ENCODE measurements around the gene SCAMP1.

The SCAMP1 gene

DNA sequence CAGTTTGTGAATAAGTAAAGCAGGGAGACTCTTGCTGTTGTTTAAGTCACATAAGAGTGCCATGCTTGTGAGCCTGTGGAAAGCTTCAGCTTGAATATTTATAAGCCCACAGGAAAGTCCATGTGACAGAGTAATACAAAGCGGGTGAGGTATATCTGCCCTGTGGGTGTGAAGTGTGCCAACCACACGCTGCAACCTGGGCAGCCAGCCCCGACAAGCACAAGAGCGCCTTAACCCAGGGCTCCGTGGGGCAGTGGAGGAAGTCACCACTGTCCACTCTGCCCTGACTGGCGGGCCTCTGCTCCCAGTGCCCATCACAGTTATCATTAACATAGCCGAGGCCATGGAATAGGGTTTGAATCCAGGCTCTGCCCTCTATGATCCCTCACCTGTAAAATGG is 132.2 kb downstream of the SCAMP1 start:
- DNase-seq (ENCODE audit: low read depth) = no peak

DNA sequence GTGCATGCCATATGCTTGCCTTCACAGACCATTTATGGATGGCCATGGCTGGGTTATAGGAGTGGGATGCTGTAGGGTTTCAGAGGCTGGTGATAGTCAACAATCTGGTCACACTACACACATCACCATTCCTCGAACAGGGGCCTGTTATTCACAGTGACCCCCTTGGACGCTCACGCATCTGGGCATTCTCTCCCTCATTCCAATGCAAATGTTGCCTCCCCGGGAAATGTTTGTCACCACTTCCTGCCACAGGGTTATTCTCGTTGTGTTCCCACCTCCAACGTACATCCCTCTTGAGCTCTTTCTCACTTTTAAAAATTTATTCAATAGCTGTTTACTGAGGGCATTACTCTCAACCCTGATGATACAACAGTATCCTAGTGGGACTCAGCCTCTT is 135.4 kb downstream of the SCAMP1 start:
- no peak for DNase-seq (ENCODE audit: low read depth)

DNA sequence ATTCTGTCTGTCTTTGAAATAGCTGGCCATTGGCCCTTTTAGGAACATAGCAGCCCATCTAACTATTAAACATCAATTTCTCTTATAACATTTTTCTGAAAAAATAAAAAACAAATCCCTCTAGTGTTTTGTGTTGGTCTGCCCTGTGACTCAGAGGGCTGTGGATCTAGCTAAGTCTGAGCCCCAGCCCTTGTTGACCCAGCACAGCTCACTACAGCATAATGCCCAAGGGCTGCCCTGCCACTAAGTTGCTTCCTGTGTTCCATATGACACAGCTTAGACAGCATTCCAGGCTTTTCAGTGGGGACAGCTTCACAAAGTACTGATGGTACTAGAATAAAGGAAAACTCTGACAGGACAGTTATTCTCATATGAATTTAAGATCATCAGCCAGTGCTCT is 136.0 kb downstream of the SCAMP1 start:
- no peak for DNase-seq (ENCODE audit: low read depth)

DNA sequence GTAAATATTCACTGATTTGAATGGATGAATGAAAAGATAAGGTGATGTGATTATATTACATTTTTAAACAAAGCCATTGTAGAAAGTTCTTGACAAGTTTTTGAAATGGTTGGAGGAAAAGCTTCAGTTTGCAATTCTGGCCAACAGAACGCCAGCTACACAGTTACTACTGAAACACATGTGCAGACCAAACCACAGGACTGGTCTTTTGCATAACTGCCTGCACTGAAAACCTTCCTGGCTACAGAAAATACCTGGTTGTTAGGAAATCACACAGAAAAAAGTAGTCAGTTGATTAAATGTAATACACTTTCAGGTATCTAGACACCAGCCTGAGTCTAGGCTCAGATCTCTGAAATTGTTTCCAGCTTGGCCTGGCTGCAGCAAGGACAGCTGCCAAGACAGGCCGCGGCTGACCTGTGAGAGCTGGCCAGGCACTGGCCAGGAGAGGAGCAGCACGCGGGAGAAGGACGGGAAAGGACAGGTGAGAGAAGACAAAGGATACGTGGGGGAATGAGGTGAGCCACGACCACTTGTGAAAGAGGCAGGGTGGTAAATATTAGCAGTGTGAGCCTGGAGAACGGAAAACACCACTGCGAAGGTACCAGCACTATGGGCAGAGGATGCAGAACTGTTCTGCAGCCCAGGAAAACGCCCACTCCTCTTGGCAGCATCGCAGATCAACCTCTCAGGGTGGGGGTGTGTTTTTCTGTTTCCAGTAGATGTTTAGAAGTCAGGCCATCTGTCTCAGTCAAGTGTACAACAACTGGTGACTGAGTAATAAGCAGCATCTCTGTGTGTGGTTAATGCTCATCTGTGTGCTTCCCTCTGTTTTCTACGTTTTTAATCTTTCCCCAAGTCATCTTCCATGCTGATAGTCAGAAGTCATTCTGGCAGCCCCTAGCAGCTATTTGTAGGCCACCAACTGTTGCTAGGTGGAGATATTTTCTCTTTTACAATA is 137.4 kb downstream of the SCAMP1 start:
- DNase-seq (ENCODE audit: low read depth) = no peak

DNA sequence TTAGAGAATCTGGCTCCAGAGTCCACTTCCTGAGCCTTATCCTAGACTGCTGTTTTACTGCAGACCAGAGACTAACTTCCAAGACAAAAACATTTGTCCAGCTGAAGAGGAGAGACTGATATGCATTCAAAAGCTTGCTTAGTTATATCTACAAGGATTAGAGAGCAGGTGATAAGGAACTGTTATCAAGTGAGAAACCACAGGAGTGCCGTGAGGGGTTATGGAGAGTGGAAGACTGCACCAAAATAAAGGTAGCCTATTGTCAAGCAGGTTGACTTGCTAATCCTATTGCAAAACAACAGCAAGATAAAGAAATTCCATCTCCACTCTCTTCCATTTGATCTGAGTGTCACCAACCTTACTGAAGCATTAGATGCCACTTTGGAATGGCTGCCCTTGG is 139.1 kb downstream of the SCAMP1 start:
- no peak for DNase-seq (ENCODE audit: low read depth)

DNA sequence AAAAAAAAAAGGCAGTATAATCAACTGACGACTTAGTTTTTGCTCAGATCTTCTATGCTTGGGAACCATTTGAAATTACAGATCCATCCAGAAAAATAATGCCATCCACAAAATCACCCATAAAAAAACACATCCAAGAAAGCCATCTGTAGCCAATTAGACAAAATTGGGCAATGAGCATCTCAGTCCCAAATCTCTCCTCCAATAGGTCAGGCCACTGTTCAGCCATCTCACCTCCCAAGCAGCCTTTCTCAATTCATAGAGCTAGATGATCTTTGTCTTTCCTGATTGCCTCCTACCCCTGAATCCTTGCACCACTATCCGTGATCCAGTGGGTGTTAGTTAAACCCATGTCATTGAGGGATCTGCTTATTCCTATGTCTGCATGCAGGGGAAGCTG is 139.6 kb downstream of the SCAMP1 start:
- no peak for DNase-seq (ENCODE audit: low read depth)

DNA sequence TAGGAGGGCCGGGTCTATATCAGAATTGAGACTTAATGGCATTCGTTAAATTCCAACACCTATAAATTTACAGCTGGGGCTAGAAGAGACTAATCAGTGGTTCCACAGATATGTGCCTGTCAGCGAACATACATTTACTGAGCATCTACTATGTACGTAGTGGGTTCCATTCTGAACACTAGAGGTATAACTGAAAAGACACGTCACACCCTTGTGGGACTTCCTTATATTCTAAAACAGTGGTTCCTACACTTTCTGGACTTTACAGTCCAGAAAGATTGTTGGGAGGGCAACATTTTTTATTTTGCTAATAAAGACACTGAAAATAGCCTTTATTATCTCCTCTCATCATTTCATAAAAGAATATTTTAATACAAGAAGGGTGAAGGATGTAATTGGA is 140.5 kb downstream of the SCAMP1 start:
- DNase-seq (ENCODE audit: low read depth) = no peak

DNA sequence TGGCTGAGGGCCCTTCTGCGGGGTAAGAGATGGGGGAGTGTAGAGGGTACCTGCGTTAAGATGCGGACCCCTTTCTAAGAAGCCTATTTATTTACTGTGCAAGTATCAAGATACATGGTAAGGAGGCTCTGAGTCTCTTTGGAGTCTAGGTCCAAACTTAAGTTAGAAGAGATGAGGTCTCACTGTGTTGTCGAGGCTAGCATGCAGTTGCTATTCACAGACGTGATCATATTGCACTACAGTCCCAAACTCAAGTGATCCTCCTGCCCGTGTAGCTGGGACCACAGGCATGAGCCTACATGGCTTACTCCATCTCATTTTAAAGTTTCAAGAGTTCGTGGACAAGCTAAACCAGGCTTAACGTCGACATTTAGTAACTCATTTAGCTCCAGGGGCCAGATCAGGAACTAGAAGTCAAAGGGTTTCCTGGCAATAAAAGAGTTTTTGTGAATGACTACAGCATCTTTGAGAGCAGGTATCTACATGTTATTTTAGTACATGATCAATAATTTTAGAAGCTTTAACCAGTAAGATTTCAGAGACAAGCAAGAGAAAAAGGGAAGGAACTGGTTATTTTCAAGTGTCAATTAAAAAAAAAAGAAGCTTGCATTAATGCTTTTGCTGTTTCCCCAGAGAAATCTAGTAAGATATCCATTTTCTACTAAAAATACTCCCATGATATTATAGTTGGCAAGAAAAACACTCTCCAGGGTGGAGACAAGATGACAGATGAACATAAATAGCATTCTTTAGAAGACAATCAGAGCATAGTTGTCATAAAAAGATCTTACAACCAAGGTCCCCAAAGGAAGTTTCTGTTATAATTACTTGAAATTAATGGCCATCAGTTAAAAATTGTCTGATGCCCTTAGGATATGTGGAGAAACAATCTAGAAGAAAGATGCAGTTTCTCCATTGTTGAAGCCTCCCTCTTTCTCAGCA is 141.3 kb downstream of the SCAMP1 start:
- no peak for DNase-seq (ENCODE audit: low read depth)

DNA sequence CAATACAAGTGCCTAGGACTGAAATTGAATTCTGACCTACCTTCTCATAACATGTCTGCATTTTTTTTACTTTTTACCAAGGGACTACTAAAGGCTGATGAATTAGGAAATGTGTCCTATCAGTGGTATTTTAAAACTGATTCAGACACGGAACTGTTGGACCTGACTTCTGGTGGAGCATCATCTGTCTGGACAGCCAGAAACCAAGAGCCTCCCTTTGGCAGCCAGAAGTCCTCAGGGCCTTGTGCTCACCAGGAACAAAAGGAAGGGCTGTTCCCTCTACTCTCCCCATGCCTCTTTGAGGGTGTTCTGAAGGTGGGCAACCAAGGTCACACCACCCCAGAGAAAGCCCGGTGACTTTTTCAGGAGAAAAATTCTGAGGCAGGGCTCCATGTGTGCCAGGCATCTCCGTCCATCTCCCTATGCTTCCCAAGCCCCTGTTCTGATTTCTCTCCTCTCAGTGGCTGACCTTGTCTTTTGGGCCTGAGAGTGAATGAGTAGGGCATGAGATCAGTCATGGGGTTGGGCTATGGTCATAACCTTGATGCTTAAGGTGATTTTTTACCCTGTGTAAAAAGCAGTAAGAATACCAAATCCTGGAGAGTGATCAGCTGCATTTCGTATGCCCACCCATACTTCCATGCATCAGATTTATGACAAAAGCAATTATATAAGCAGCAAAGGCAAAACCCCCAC is 143.7 kb downstream of the SCAMP1 start:
- DNase-seq (ENCODE audit: low read depth) = no peak

DNA sequence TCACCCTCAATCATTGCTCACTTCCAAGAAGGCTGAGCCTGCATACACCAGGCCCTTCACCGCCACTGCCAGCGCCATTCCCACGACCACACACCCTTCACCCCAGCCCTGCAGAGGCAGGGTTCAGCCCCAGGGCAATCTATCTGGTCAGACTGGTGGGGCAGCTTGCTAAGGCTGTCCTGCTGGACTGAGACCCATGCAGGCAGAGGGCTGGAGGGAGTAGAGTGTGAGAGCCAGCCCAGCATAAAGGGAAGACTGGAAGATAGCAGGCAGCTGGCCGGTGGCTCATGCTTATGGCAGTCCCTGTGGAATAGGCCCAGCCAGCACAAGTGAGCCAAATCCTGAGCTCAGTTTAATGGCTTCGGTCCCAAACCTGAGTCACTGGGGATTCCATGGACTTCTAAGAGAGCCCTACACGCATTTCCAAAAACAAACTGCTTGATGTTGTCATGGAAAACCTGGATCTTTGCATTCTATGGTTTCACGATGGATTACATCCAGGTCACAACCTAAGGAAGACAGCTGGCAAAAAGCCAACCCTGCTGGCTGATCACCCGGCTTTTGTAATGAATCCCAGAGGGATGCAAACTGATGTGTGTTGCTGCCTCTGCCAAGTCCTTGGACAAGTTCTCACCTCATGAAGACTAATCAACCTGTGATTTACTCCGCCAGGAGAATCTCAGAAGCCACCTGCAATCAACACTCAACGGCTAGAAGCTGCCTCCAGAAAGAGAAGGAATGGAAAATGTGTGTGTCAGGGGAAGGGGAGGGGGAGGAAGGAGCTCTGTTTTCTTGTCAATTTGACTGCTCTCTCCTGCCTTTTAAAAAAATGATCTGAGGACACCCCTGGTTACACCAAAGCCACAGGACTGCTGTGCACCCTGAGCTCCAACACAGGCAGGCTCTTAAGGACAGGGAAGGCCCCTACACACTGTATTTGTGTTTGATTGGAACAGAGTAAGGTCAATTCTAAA is 144.6 kb downstream of the SCAMP1 start:
- no peak for DNase-seq (ENCODE audit: low read depth)

DNA sequence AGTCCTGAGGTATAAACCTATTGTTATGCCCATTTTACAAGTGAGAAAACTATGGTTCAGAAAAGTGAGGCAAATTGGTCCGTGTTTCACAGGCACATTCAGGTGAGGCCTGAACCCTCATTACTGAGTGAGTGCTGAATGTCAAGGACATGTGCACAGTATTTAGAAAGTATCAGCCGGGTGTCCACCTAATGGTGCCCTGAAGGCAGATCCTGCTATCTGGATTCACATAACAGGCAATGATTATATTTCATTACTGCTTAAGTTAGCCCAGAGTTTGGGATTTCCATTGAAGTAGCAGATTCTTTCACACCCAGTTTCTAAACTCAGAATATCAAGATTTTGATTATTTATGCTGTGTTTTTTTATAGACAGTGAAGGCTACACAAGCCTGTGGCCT is 145.4 kb downstream of the SCAMP1 start:
- DNase-seq (ENCODE audit: low read depth) = no peak

DNA sequence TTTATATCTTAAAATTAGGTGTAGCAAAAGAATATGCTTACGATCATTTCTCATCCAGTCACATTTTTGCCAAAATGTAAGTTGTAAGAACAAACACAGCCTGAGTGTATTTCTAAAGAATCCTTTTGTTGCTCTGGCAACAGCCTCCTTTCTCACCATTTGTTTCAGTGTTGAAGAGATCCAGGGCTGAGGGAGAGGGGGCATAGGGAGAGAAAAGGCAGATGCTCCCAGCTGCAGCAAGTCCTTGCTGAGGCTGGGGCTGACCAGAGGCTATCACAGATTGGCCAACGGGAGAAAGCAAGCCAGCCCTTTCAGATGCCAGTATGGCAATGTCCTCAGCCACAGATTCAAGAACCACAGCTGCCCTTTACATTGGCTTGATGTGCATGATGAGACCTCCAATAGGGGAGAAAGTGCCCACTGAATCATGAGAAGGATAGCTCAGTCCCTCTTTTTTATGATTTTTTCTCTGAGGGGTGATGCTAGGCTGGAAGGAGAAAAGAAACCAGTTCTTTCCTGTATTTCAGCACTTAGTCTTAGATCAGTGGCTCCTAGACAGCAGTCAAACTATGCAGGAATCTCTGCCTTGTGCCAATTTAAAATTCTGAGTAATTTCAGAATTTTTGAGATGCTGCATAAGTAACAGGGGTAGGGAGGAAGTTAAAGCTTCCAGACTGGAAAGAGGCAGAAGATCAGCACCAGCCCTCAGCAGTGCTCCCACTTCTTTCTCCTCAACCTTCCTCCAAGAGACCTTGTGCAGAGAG is 146.0 kb downstream of the SCAMP1 start:
- DNase-seq (ENCODE audit: low read depth) = no peak

DNA sequence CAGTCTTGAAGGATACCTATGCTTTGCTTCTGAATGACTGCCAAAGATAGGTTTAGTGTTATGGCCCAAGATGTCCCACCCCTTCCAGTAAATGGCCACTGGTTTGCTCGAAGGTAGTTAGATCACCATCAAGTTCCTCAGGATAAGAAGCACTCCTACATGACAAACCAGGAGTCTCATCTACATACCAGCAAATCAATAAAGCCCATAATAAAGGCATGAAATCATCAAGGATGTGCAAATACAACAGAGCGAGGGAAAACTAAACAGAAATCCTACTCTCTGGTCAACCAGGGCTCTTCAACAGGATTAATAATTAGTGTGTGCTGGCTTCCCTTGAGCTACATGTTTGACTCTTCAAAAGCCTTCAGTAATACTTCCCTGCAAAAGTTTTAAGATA is 147.1 kb downstream of the SCAMP1 start:
- DNase-seq (ENCODE audit: low read depth) = no peak

DNA sequence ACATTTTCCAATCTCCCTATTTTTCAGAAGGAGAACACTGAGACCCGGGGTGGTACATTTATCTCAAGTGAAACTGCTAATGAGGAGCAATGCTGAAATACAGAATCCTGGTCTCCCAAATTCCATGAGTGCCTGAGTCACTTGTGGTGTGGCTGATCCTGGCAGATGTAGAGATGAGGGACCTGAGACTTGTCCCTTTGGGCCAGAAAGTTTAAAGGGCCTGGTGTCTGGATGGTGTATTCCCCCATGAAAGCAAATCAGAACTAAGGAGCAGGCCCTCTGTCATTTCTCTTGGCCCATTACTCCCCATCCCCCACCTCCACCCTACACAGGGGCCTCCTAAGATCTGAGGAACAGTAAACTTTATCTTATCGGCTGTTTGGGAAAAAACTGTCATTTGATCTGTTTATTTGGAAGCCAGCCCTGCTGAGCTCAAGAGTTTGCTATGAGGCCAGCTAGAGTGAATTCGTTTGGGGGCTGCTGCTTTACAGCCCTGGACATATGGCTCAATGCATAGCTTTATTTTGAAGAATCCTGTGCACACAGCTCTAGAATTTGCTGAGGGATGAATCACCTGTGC is 147.9 kb downstream of the SCAMP1 start:
- no peak for DNase-seq (ENCODE audit: low read depth)

DNA sequence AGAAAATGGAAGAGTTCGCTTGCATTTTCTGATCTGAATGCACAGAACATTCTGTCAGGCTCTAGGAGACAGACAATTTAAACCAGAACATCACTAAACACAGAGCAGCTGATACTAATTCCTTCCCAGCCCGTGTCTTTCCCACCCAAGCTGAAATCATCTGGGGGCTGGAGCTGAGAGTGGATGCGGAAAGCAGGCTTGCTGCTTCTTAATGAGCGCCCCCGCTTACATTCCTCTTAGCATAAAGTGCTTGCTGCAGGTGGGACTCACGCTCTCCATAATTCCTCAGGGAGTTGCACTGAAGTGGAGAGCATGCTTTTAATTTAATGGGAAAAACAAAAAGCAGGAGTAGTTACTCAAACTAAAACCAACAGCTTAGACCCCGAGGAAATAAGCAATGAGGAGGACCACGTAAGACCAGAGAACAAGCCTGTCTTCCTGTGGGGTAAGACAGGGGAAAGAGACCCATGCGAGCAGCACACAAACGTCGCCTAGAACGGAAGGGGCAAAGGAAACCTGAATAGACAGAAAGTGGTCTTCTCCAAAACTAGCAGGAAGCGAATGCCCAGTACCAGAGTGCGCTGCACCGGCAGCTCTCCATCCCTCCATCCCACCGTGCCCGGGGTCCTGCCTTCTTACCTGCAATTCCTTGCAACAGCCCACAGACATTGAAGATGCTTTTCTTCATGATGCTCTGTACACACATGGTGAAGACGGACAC is 148.9 kb downstream of the SCAMP1 start:
- DNase-seq (ENCODE audit: low read depth) = no peak

DNA sequence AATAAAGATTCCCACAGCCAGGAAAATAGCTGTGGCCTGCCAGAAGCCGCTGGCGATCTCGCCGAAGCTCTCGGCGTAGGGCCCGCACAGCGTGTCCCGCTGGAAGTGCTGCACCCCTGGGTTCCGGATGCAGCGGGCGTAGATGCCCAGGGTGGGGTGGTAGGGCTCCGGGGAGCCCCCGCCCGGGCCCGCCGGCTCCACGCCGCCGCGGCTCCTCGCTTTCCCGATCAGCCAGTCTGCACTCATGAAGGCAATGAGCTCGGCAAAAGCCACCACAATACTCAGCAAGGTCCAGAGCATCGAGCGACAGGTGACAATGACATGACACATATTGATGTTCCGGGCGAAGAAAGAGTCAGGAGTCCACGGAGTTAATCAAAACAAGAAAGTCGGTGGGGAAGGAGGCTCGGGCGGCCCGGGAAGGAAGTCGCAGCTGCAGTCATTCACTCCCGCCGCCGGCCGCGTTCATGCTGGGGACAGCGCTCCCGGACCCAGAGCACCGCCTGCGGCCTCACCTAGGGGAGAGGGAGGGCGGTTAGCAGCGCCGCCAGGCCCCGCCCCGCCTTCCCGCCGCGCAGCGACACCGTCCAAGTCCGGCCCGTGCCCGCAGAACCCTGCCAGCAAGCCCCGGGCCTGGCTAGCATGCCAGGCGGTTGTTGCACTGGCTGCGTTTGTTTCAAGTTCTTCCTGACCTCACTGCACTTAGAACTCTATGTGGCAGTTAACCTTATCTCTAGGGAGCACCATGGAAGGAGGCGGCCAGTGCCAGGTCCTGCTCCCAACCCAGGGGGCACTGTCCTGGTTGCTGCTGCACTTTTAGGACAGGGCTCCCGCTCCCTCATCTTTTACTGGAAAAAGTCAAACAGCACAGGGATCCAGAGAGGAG is 149.7 kb downstream of the SCAMP1 start:
- peak; percentile 8 for DNase-seq (ENCODE audit: low read depth)

DNA sequence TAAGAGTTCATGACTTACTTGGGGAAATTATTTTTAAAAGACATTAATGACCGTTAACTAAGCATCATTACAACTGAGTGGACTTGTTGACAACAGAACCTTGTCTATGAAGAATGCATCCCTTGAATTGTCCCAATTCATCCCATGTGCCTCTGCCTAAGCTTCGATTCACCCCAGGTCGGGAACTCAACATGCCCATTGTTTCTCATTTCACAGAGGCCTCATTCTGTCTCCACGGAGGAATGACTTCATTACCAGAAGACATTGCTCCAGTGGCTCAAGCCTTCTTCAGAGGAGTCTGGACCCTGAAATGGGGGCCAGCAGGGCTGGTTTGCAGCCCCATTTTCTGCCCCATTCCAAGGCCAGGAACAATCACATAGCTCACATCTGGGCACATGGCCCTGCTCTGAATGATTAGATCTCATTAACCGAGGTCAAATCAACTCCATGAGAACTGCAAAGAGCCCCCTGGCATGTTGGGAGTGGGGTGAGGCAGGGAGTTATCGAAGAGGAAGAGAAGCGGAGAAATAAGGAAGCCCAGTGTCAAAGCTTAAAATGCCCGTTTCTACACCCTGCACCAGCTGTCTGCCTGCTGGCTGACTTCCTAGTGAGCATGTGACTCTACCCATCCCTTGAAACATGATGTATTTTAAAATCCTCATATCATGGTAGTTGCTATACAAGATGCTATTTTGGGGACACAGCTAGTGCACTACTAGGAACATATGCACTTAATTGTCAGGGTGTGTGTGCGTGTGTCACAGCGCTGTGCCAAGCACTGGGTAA is 150.9 kb downstream of the SCAMP1 start:
- DNase-seq (ENCODE audit: low read depth) = no peak

Data from activated T-helper 1 cell treated with Interleukin-2 at 50 U/mL for 16 hours (primary cell).